Measurements from ENCODE around the gene CACUL1.
"Not testable (repeated sequence)": the region's sequence is repeated elsewhere in the genome, so short reads cannot be mapped to it uniquely, and the experiment has no call there.

CACUL1 gene

DNA sequence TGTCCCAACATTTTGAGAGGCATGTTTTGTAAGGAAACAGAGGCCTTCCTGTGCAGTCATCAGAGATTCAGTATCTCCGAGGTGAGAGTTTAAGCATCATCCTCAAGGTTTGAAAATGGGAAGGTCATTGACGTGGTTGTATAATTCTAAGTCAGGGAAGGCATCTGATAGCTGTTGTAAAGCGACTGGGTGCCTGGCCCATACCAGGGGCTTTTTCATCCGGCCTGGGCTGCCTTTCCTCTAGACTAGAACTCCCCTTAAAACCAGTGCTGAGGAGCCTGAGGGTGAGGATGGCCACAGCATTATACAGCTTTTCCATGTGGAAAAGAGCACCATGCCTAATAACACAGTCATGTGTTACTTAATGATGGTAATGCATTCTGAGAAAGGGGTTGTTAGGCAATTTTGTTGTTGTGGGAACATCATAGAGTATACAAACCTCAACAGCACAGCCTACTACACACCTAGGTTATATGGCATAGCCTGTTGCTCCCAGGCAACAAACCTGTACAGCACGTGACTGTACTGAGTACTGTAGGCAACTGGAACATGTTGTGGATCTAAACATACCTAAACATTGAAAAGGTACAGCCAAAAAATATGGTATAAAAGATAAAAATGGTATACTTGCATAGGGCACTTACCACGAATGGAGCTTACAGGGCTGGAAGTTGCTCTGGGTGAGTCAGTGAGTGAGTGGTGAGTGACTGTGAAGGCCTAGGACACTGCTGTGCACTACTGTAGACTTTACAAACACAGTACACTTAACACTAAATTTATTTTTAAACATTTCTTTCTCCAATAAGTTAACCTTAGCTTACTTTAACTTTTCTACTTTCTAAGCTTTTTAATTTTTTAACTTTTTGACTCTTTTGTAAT, 13.5 kb upstream of the CACUL1 start:
- no peak for FAIRE-seq

DNA sequence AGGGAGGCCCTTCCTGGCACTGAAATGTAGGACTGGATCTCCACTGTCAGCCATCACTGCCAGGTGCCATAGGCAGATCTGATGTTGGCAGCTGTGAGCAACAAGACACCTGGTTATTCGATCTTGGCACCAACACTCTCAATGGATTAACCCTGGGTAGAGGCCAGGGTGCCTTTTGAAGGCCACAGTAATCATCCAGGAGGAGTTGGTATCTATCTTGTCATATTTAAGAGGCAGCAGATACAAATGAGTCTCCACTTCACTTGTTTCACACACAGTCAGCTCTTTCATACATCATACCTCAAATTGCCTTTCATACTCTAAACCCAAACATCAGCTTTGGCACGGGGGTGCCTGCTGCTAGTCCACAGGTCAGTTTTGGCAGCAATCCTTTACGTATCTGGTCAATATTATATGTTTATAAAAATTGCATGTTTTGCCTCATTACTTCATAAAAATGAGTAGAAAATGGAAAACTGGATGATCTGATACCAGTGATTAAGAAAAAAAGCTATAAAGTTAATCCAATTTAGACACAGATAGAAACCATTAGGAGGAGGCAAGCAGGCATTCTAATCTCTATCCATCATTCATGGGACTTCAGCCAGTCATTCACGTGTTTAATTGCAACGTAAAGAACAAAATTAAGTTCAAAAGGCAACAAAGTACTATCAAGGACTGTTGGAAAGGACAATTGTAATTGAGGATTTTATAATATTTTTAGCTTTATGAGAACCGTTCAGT, 12.7 kb upstream of the CACUL1 start:
- FAIRE-seq: no peak

DNA sequence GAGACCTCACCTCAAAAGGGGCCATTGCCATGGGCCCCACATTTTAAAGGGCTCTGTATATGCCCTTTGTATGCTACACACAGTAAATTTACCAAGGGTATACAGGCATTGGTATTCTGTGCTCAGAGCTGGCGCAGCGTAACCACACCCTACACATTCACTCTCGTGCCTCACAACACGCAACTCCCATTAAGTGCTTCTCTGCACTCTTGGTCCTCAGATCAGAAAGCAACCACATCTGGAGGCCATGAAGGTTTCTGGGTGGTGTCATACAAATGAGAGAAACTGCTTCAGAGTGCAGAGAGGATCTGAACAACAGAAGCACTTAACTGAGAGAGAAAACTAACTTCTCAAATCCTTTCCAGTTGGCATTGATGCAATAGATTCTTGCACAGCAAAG, 9.4 kb upstream of the CACUL1 start:
- FAIRE-seq: no peak

DNA sequence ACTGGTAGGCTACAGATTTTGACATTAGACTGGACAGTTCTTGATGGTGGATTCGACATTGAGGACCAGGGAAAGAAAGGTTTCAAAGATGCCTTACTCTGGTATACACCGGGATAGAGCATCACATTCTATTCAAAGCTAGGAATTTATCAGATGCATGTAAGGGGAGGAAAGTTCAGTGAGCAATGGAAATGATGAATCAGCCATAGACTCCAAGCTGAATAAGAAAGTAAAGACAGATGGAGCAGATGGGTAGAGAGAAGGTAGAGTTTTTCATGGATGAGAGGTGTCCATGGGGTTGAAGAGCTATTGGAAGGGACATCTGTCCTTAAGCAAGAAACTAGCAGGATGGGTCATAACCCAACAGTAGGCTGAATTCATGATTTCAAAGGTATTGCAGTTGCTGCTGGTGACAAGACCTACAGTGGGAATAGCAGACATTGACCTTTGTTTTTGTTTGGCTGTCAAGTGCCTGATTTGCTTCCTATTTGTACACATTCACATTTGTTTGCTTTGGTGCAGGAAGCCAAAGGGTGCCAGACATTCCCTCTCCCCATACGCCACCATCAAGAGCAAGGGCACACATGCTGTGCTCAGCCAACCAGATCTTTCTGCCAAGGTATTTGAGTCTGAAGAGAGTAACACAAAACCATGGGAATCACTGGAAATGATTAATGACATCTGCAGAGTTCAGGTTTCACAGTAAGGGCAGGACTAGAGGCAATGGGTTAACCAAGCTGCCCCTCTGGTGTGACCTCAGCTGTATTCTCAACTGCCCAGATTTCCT, 8.6 kb upstream of the CACUL1 start:
- FAIRE-seq: no peak

DNA sequence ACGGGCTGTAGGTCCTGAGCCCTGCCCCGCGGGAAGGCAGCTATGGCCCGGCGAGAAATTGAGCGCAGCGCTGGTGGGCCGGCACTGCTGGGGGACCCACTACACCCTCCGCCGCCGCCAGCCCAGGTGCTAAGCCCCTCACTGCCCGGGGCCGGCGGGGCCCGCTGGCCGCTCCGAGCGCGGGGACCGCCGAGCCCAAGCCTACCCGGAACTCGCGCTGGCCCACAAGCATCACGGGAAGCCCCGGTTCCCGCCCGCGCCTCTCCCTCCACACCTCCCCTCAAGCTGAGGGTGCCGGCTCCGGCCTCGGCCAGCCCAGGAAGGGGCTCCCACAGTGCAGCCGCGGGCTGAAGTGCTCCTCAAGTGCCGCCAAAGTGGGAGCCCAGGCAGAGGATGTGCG, 5.5 kb upstream of the CACUL1 start:
- no peak for FAIRE-seq

DNA sequence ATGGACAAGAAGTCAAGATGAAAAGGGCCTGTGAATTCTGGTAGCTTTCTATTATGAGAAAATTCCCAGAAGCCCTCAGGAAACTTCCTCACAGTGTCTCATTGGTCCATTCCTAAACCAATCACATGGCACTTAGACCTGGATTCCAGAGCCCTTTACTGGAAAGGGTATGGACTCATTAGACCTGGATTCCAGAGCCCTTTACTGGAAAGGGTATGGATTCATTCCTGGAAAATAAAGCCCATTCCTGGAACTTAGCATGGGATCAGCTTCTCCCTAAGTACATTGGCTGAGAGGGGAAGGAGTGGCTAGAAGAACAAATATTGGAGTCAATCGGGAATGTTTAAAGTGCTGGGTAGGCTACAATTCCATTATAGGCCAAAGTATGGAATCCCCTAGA, 3.7 kb upstream of the CACUL1 start:
- FAIRE-seq: no peak

DNA sequence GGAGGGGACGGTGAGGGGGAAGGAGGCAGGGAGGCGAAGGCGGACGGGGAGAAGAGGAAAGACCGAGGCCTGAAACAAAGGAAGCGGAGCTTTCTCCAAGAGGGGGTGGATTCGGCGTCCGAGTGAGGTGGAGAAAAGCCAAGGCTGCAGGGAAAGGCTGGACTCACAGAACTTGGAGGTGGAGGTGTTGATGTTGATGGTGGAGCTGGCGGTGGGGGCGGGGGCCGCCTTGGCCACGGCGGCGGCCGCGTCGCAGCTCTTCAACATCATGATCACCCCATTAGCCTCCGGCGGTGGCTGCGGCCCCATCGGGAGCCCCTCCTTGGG, 578 bp downstream of the CACUL1 start:
- no peak for FAIRE-seq

DNA sequence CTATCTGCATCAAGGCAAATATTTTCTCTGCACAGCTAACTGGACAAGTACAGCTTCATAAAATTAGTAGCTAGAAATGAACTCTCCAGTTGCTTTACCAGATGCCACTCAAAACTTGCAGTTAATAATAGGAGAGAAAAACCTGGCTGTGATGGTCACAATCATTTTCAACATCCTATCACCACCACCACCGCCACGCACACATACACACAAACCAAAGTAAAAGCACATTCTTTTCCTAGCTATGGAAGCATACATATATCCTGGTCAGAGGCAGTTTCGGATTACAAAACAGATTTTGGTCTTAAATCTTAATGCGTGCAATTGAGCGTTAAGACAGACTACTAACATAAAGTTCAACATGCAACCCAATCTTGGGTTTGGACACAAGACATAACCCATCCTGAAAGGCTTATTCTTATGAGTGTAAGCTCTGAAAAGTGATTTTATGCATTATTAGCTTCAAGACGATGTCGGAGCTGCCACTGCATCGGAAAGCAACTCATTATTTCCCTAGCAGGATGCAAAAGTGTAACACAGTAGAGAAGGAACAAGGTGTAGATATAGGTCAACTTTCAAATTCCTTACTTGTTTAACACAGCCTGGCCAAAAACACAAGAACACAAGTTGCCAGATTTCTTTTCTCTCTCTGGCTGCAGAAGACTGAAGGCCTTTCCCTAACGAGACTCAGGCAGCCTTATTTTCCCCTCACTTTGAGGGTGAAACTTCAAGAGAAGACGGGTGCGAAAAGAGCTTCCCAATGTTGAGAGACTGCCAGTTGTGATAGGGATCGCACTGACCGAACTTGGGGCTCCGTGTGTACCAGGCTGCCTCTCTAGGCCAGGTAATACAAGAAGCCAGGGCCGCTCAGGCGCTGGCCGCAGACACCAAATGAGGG, 1.2 kb downstream of the CACUL1 start:
- FAIRE-seq: no peak

DNA sequence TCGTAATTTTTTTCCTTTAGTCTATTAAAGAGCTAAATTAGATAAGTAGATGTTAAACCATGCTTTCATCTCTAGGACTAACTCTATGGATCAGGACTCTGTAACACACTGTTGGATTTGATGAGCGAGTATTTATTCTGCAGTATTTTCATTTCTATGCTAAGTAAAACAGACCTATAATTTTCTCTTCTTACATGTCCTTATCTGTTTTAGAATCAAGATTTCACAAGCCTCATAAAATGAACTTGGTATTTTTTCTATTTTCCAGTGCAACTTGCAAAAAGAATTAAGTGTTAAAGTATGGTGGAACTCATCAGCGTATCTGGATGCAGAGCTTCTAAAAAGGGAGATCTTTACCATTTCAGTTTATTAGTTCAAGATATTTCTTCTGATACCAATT, 2.4 kb downstream of the CACUL1 start:
- FAIRE-seq: no peak

DNA sequence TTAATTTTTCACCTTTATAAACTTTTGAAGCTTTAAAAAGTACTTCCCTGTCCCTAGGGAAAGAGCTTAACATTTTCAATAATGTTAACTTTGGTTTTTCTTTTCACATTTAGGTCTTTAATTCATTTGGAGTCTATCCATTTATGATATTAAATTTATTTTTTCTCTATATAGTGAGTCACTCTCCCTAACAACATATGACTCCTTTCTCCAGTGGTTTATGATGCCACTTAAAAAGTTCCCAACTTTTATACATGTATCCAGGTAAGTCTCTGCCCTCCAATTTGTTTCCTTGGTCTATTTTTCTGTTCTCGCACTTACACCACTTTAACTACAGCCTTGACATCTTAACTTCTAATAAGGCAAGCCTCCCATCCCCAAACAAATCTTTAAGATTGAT, 3.5 kb downstream of the CACUL1 start:
- FAIRE-seq: no peak

DNA sequence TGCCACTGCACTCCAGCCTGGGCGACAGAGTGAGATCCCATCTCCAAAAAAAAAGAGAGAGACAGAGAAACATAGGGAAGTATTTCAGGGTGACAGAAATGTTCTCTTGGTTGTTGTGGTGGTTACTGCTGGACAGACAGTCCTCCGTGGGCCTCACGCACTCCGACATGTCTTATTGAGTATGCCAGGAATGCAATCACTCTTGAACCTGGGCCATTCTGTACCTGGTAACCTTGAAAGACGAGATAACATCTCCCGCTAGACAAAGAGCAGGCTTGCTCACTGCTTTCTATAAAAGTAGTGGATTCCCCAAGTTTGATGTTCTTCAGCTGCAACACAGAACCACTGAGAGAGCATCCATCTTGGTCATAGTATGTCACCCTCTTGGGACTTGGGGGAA, 6.7 kb downstream of the CACUL1 start:
- no peak for FAIRE-seq

DNA sequence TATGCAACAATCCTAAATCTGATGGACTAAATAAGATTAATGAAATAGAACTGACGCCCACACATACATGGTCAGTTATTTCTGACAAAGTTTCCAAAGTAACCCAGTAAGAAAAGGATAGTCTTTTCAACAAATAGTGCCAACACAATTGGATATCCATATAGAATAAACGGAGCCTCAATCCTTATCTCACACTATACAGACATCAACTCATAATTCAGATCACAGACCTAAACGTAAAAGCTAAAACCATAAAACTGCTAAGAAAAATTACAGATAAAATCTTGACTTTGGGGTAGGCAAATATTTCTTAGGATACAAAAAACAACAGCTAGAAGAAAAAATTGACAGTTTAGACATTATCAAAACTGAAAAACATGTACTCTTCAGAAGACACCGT, 8.5 kb downstream of the CACUL1 start:
- FAIRE-seq: no peak

DNA sequence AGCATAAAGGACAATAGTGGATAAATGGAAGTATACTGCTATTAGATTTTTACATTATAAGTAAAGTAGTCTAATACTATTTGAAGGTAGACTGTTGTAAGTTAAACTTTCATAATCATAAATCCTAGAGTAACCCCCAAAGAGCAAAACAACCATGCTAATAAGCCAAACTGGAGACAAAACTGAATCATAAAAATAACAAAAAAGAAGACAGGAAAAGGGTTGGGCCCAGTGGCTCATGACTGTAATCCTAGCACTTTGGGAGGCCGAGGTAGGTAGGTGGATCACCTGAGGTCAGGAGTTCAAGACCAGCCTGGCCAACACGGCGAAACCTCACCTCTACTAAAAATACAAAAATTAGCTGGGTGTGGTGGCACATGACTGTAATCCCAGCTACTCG, 9.7 kb downstream of the CACUL1 start:
- no peak for FAIRE-seq

DNA sequence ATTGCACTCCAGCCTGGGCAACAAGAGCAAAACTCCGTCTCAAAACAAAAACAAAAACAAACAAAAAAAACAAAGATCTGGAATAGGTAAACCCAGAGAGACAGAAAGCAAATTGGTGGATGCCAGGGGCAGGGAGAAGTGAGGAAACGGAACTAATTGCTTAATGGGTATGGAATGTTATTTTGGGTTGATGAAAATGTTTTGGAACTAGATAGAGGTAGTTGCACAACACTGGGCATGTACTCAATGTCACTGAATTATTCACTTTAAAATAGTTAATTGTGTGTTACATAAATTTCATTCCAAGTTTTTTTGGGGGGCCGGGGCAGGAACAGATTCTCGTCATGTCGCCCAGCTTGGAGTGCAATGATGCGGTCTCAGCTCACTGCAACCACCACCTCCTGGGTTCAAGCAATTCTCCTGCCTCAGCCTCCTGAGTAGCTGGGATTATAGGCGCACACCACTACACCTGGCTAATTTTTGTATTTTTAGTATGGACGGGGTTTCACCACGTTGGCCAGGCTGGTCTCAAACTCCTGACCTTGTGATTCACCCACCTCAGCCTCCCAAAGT, 10.3 kb downstream of the CACUL1 start:
- FAIRE-seq: not testable (repeated sequence)

DNA sequence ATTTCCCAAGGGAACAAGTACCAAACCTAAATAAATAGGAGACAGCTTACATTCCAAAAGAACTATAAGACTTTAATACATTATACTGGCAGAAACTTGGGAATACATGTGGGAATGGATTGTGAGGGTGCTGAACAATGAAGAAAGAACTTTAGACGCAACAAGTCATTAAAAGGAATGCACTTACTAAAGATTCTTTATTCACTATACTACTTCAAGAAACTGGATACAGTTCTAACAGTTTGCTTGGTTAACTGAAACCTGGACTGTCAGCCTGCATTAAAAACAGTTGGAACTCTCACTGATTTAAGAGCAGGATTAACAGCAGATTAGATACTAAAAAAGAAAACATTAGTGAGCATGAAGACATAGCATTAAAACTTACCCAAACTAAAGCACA, 12.0 kb downstream of the CACUL1 start:
- FAIRE-seq: no peak

DNA sequence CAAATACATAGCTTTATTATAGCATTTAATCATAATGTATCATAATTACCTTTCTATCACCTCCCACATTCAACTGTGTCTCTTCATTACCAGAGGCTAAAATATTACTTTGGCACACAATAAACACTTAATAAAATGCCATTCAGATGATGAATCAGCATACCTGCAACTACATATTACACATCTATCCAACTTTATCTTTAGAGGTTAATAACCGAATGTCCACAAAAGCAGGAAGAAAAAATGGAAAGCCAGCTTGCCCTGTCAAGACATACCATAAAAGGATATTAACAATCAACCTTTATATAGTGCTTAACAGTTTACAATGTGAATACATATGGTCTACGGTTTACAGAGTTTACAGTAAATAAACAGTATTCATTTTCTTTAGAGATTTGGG, 12.7 kb downstream of the CACUL1 start:
- no peak for FAIRE-seq

DNA sequence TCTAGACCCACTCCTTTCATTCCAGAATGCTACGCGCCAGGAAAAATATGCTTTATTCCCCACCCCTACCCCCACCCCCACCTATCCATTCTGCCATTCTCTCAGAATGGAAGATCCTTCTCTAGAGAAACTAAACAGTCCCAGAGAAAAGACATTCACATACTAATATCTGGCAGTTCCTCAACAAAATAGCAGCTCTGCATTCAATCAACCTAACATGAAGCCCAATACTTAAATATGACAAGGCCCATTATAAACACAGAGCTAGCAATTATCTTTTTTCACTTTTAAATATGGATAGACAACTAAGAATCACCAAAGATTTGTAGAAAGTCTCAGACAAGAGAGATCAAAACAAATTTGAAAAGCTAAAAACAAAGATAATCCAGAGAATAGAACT, 16.4 kb downstream of the CACUL1 start:
- no peak for FAIRE-seq

DNA sequence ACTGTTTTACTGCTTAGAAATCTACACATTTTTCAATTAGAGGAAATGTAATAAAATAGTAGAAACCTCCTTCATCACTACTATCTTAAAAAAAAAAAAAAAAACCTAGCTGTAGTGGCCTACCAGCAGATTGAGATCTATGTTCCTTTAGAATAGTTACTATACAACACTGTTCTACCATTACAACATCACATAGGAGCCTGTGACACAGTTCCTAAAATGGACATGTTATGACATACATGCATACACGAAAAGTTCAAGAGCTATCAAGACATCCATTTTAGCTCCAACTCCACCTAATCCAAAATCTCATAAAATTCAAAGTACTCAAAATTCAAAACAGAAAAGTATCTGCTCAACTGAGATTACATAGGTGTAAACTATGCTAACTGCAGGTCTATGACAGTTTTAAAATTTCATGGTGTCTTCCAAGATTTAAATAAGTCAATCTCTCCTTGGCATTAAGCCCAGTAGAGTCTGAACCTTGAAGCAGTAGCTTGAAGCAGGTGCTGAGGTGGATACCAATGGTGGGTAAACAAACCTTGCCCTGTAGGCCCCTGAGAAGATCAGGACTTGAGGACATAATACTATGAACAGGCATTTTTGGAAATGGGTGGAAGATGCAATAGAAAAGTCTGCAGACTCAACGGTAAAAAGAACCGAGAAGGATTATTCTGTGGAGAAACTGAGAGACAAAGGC, 17.0 kb downstream of the CACUL1 start:
- FAIRE-seq: no peak

DNA sequence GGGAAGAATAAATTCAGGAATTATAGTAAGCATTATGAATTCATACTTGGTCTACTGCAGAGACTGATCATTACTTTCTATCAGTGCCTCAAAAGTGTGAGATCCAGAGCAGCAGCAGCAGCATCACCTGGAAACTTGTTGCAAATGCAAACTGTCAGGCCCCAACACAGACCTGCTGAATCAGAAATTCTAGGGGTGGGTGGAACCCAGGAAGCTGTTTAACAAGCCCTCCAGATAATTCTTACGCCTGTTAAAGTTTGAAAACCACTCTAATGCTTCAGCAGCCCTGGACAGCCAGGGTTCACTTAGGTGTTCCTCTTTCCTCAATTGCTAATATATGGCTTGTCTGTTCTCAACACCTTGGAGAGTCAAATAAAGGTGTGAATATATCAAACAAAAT, 19.5 kb downstream of the CACUL1 start:
- FAIRE-seq: no peak

DNA sequence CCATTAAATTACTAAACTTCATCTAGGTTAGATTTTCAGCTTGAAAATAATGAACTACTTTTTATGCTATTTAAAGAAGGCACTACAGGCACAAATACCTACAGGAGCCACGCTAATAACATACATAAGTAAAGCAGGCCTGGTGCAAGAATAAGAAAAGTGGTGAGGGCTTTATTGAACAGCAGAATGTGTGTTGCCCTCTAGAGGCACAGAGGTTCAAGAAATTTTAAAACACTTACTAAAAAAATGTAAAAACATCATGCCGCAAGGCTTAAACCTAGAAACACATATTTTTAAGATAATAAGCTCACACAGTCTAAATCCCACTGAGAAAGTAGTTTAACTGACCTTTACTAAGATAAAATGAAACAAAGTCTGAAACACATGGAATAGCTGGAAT, 20.3 kb downstream of the CACUL1 start:
- no peak for FAIRE-seq
